GM21447 (cell line): Measurements from ENCODE around the gene KIFC3.
"Not testable (repeated sequence)": the region's sequence is repeated elsewhere in the genome, so short reads cannot be mapped to it uniquely, and the experiment has no call there.

ENCODE experiments used
- ATAC-seq: cut with Tn5 transposase; IDR thresholded peaks from one replicate; pipeline ENCODE4 v1.9.1; 2021; ENCODE audit not compliant: unreplicated experiment

Gene KIFC3

GRCh38 chr16:57805176-57805575, 2.9 kb upstream of the KIFC3 start:
- ATAC-seq = no peak

- no peak for ATAC-seq
These were observed 2.0 kb upstream of the KIFC3 start for GRCh38 chr16:57804111-57804837.

DNA sequence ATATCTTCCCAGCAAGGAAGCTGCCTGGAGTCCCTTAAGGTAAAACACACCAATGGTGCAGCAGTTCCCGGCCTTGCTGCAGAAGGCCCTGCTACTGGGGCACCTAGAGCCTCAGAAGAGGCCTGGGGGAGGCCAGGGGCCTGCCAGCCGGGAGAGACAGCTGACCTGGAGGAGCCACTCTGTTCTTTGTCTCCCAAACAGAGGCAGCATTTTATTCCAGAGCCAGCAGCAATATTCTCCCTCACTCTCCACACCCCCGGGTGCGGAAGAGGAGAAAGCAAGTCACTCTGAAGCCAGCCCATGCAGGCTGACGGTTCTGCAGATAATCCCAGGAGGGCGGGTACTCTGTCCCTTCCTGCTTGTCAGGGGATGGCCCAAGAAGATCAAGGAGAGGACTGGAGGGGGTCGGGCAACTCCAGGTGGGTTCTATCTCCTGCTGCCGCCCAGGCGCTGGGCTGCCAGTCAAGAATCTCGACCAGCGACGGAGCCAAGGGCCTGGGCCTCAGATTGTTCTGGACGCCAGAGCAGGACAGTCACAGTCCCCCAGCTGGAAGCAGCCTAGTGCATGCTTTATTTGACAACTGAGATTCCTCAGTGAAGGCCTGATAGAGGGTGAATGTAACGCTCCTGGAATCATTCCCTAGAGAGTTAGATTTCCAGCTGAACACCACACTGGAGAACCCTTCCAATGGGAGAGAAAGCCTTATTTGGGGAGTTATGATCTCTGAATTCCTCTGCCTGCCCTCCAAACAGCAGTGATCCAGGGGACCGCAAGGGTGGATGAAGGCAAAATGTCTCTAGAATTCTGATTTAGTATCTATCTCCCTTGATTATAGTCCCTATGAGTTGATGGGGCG, 1.1 kb upstream of the KIFC3 start:
- ATAC-seq = no peak

DNA sequence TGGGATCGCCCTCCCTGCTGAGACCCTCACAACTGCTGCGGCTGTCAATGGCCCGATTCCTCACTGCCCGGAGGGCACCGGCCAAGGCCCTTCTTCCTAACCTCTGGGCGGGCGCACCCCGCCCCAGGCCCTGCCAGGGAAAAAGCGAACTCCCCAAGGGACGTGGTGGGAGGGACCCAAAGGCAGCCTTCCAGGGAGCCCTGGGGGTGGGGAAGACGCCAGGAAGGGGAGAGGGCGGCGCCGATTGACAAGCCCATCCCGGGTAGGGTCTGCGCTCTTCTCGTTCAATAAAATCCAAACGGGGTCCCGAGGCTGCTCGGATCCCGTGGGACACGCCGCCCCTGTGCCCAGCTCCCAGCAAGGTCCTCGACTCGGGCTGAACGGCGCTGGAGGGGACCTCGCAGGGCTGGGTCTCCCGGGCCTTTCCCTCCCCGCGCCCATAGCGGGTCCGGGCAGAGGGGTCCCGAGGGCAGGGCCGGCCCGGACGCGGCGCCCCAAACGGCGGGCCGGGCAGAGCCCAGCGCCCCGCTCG, 416 bp downstream of the KIFC3 start:
- ATAC-seq = no peak

GRCh38 chr16:57801098-57801808, 1.0 kb downstream of the KIFC3 start:
- no peak for ATAC-seq

- no peak for ATAC-seq
These were observed 1.8 kb downstream of the KIFC3 start for GRCh38 chr16:57800200-57801097.

GRCh38 chr16:57799600-57800199, 2.6 kb downstream of the KIFC3 start:
- no peak for ATAC-seq

GRCh38 chr16:57798953-57799599, 3.2 kb downstream of the KIFC3 start:
- no peak for ATAC-seq

DNA sequence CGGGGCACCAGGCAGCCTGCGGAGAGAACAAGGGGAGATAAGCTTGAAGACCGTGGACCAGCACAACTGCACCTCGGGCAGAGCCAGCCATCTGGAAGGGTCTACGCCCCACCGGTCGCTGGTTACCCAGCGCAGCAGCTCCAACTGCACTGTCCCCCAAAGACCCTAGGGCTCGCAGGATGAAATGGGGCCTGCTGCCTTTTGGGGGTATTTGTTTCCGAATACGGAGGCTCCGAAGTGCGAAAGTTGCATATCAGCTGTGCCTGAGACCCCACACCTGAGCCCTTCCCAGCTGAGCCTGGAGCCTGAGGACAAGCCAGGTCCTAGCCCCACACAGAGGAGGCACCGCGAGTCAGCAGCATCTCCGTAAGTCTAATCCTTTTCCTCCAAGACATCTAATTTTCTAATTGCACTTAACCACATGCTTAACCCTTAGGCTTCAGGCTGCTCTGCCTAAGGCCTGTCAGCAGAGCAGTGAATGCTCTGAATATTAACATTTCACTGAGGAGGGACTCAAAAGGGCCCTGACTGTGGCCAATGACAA, 4.0 kb downstream of the KIFC3 start:
- ATAC-seq = no peak

- no peak for ATAC-seq
These were observed 4.6 kb downstream of the KIFC3 start for GRCh38 chr16:57797526-57798266.

GRCh38 chr16:57797216-57797525, 5.1 kb downstream of the KIFC3 start:
- no peak for ATAC-seq

- ATAC-seq = not testable (repeated sequence)
These were observed 6.3 kb downstream of the KIFC3 start for GRCh38 chr16:57796014-57796413.

- ATAC-seq = no peak
These were observed 6.8 kb downstream of the KIFC3 start for GRCh38 chr16:57795431-57795878.

- no peak for ATAC-seq
These were observed 7.4 kb downstream of the KIFC3 start for GRCh38 chr16:57794849-57795430.

- no peak for ATAC-seq
These were observed 10.3 kb downstream of the KIFC3 start for GRCh38 chr16:57791893-57792461.

DNA sequence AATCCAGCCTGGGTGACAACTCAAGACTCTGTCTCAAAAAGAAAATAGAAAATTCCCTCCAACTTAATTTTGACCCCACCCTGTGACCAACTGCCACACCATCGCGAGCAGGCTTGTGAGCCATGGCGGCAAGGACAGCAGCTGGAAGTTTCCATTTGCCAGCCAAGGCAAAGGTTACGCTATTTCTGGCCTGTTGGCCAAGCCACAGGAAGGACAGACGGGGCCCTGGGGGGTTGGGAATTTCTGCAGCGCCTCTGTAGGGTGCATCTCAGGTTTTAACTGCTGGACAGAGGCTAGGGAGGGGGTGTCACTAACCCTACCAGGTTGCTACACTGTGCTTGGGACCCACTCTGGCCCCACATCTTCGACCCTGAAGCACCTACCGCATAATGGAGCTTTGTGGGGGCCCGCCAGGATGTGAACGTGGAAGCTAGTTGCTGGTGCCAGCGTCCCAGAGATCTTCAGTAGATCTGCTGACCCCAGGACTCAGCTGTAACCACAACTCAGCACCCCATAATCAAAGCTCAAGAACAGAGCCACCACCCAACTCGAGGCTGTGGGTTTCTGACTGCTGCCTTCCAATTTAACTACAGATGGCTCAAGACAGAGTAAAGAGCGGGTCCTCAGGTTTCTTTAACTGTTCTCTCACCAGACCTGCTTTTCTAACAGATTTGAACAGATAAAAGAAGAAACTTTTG, 10.9 kb downstream of the KIFC3 start:
- no peak for ATAC-seq

DNA sequence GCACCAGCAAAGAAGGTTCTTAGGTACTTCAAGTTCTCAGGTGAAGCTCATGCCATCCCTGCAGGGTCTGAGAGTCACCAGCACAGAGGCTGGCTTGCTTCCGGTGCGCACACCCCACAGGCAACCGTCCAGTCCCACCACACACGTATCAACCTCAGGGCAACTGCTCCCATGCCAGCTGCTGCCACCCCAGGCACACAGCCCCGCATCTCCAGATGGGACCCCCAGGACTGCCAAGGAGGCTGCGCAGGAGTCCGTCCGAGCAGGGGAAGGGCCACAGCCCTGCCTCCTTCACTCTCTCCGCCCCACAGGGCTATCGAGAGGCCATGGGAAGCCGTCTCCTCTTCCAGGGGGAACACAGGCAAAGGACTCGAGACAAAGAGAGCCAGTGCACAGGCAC, 13.3 kb downstream of the KIFC3 start:
- ATAC-seq = no peak
